Measurements from ENCODE around the gene TRAFD1.
"Not testable (repeated sequence)": the region's sequence is repeated elsewhere in the genome, so short reads cannot be mapped to it uniquely, and the experiment has no call there.

The TRAFD1 gene

GRCh38 chr12:112134731-112135130 lies 9.4 kb downstream of the TRAFD1 start:
- H3K27ac ChIP-seq (ENCODE audit: low read depth, low read length), result no peak overlapping the region
- no peaks in the 10 kb centered on the region for H3K4me1 ChIP-seq (ENCODE audit: control insufficient read depth, insufficient read depth, low read length)
- H3K27me3 ChIP-seq (ENCODE audit: control insufficient read depth, insufficient read depth, low read length), result no peaks in the 10 kb centered on the region
- H3K9ac ChIP-seq (ENCODE audit: low read length), result no peak overlapping the region
- peaks cover 43% of the 10 kb centered on the region for H3K36me3 ChIP-seq (ENCODE audit: control insufficient read depth, insufficient read depth, low read length)
- no peak overlapping the region for H3K4me3 ChIP-seq (ENCODE audit: low read depth, low read length)
- H3K9me3 ChIP-seq (ENCODE audit: control insufficient read depth, insufficient read depth, low read depth, low read length), result no peaks in the 10 kb centered on the region

- peaks cover 67% of the 10 kb centered on the region for H3K36me3 ChIP-seq (ENCODE audit: control insufficient read depth, insufficient read depth, low read length)
Observed at GRCh38 chr12:112140728-112141127, 15.4 kb downstream of the TRAFD1 start.

GRCh38 chr12:112146123-112146522 lies 20.8 kb downstream of the TRAFD1 start:
- H3K27ac ChIP-seq (ENCODE audit: low read depth, low read length), result no peak overlapping the region
- no peaks in the 10 kb centered on the region for H3K4me1 ChIP-seq (ENCODE audit: control insufficient read depth, insufficient read depth, low read length)
- no peaks in the 10 kb centered on the region for H3K27me3 ChIP-seq (ENCODE audit: control insufficient read depth, insufficient read depth, low read length)
- H3K4me3 ChIP-seq (ENCODE audit: low read depth, low read length), result no peak overlapping the region
- H3K9ac ChIP-seq (ENCODE audit: low read length), result no peak overlapping the region
- no peaks in the 10 kb centered on the region for H3K9me3 ChIP-seq (ENCODE audit: control insufficient read depth, insufficient read depth, low read depth, low read length)
- H3K36me3 ChIP-seq (ENCODE audit: control insufficient read depth, insufficient read depth, low read length), result peaks cover 73% of the 10 kb centered on the region

More at GRCh38 chr12:112140728-112141127, 15.4 kb downstream of the TRAFD1 start:
- Histone ChIP-seq H3K27me3 (ENCODE audit: control insufficient read depth, insufficient read depth, low read length) (no peaks in the 10 kb centered on the region), H3K27ac (ENCODE audit: low read depth, low read length) (no peak overlapping the region), H3K9me3 (ENCODE audit: control insufficient read depth, insufficient read depth, low read depth, low read length) (no peaks in the 10 kb centered on the region), H3K4me3 (ENCODE audit: low read depth, low read length) (no peak overlapping the region), H3K9ac (ENCODE audit: low read length) (no peak overlapping the region), H3K4me1 (ENCODE audit: control insufficient read depth, insufficient read depth, low read length) (no peaks in the 10 kb centered on the region)

GRCh38 chr12:112148031-112148513 lies 22.7 kb downstream of the TRAFD1 start:
- Histone ChIP-seq H3K9me3 (ENCODE audit: control insufficient read depth, insufficient read depth, low read depth, low read length) (no peaks in the 10 kb centered on the region), H3K27ac (ENCODE audit: low read depth, low read length) (no peak overlapping the region), H3K4me1 (ENCODE audit: control insufficient read depth, insufficient read depth, low read length) (no peaks in the 10 kb centered on the region), H3K9ac (ENCODE audit: low read length) (no peak overlapping the region), H3K36me3 (ENCODE audit: control insufficient read depth, insufficient read depth, low read length) (peaks cover 77% of the 10 kb centered on the region), H3K4me3 (ENCODE audit: low read depth, low read length) (no peak overlapping the region), H3K27me3 (ENCODE audit: control insufficient read depth, insufficient read depth, low read length) (no peaks in the 10 kb centered on the region)

GRCh38 chr12:112149596-112149995 lies 24.2 kb downstream of the TRAFD1 start:
- H3K27ac ChIP-seq (ENCODE audit: low read depth, low read length), result no peak overlapping the region
- H3K4me3 ChIP-seq (ENCODE audit: low read depth, low read length), result no peak overlapping the region
- H3K9me3 ChIP-seq (ENCODE audit: control insufficient read depth, insufficient read depth, low read depth, low read length), result no peaks in the 10 kb centered on the region
- no peak overlapping the region for H3K9ac ChIP-seq (ENCODE audit: low read length)
- no peaks in the 10 kb centered on the region for H3K4me1 ChIP-seq (ENCODE audit: control insufficient read depth, insufficient read depth, low read length)
- H3K36me3 ChIP-seq (ENCODE audit: control insufficient read depth, insufficient read depth, low read length), result peaks cover 88% of the 10 kb centered on the region
- no peaks in the 10 kb centered on the region for H3K27me3 ChIP-seq (ENCODE audit: control insufficient read depth, insufficient read depth, low read length)

GRCh38 chr12:112151766-112152541 lies 26.6 kb downstream of the TRAFD1 start:
- Histone ChIP-seq H3K36me3 (ENCODE audit: control insufficient read depth, insufficient read depth, low read length) (peaks cover 68% of the 10 kb centered on the region), H3K27ac (ENCODE audit: low read depth, low read length) (no peak overlapping the region), H3K9me3 (ENCODE audit: control insufficient read depth, insufficient read depth, low read depth, low read length) (no peaks in the 10 kb centered on the region), H3K4me1 (ENCODE audit: control insufficient read depth, insufficient read depth, low read length) (no peaks in the 10 kb centered on the region), H3K4me3 (ENCODE audit: low read depth, low read length) (no peak overlapping the region), H3K9ac (ENCODE audit: low read length) (no peak overlapping the region), H3K27me3 (ENCODE audit: control insufficient read depth, insufficient read depth, low read length) (no peaks in the 10 kb centered on the region)

GRCh38 chr12:112153181-112153892 lies 28.0 kb downstream of the TRAFD1 start:
- H3K27me3 ChIP-seq (ENCODE audit: control insufficient read depth, insufficient read depth, low read length), result no peaks in the 10 kb centered on the region
- peaks cover 5% of the 10 kb centered on the region for H3K9me3 ChIP-seq (ENCODE audit: control insufficient read depth, insufficient read depth, low read depth, low read length)
- no peak overlapping the region for H3K27ac ChIP-seq (ENCODE audit: low read depth, low read length)
- H3K4me1 ChIP-seq (ENCODE audit: control insufficient read depth, insufficient read depth, low read length), result no peaks in the 10 kb centered on the region
- no peak overlapping the region for H3K4me3 ChIP-seq (ENCODE audit: low read depth, low read length)
- peaks cover 64% of the 10 kb centered on the region for H3K36me3 ChIP-seq (ENCODE audit: control insufficient read depth, insufficient read depth, low read length)
- no peak overlapping the region for H3K9ac ChIP-seq (ENCODE audit: low read length)

GRCh38 chr12:112153893-112154219 lies 28.5 kb downstream of the TRAFD1 start:
- Histone ChIP-seq H3K9me3 (ENCODE audit: control insufficient read depth, insufficient read depth, low read depth, low read length) (peaks cover 11% of the 10 kb centered on the region), H3K4me1 (ENCODE audit: control insufficient read depth, insufficient read depth, low read length) (no peaks in the 10 kb centered on the region), H3K27ac (ENCODE audit: low read depth, low read length) (no peak overlapping the region), H3K36me3 (ENCODE audit: control insufficient read depth, insufficient read depth, low read length) (peaks cover 59% of the 10 kb centered on the region), H3K27me3 (ENCODE audit: control insufficient read depth, insufficient read depth, low read length) (no peaks in the 10 kb centered on the region), H3K9ac (ENCODE audit: low read length) (no peak overlapping the region), H3K4me3 (ENCODE audit: low read depth, low read length) (no peak overlapping the region)

- H3K4me3 ChIP-seq (ENCODE audit: low read depth, low read length); H3K27me3 ChIP-seq (ENCODE audit: control insufficient read depth, insufficient read depth, low read length); H3K4me1 ChIP-seq (ENCODE audit: control insufficient read depth, insufficient read depth, low read length); H3K9ac ChIP-seq (ENCODE audit: low read length); H3K27ac ChIP-seq (ENCODE audit: low read depth, low read length): not testable (repeated sequence)
- peaks cover 11% of the 10 kb centered on the region for H3K9me3 ChIP-seq (ENCODE audit: control insufficient read depth, insufficient read depth, low read depth, low read length)
- peaks cover 57% of the 10 kb centered on the region for H3K36me3 ChIP-seq (ENCODE audit: control insufficient read depth, insufficient read depth, low read length)
Observed at GRCh38 chr12:112158461-112159145, 33.2 kb downstream of the TRAFD1 start.

GRCh38 chr12:112159146-112159541 lies 33.8 kb downstream of the TRAFD1 start:
- H3K9ac ChIP-seq (ENCODE audit: low read length), result no peak overlapping the region
- no peak overlapping the region for H3K4me3 ChIP-seq (ENCODE audit: low read depth, low read length)
- H3K27ac ChIP-seq (ENCODE audit: low read depth, low read length), result no peak overlapping the region
- H3K27me3 ChIP-seq (ENCODE audit: control insufficient read depth, insufficient read depth, low read length), result no peaks in the 10 kb centered on the region
- H3K9me3 ChIP-seq (ENCODE audit: control insufficient read depth, insufficient read depth, low read depth, low read length), result peaks cover 11% of the 10 kb centered on the region
- H3K4me1 ChIP-seq (ENCODE audit: control insufficient read depth, insufficient read depth, low read length), result no peaks in the 10 kb centered on the region
- H3K36me3 ChIP-seq (ENCODE audit: control insufficient read depth, insufficient read depth, low read length), result peaks cover 55% of the 10 kb centered on the region

GRCh38 chr12:112160611-112161010 lies 35.3 kb downstream of the TRAFD1 start:
- Histone ChIP-seq H3K9ac (ENCODE audit: low read length) (no peak overlapping the region), H3K36me3 (ENCODE audit: control insufficient read depth, insufficient read depth, low read length) (peaks cover 53% of the 10 kb centered on the region), H3K27me3 (ENCODE audit: control insufficient read depth, insufficient read depth, low read length) (no peaks in the 10 kb centered on the region), H3K9me3 (ENCODE audit: control insufficient read depth, insufficient read depth, low read depth, low read length) (peaks cover 11% of the 10 kb centered on the region), H3K4me3 (ENCODE audit: low read depth, low read length) (no peak overlapping the region), H3K27ac (ENCODE audit: low read depth, low read length) (no peak overlapping the region), H3K4me1 (ENCODE audit: control insufficient read depth, insufficient read depth, low read length) (no peaks in the 10 kb centered on the region)
